Upper lobe of right lung (tissue), 1 donor: ENCODE results near the gene MTAP. TPM values are rescaled to one million over a fixed set of nuclear protein-coding genes. Genes with fewer than 3 reads are reported as not detected.

Experiments
- ATAC-seq: fragments of 200-7000 bp; cut with Tn5 transposase; one replicate; pipeline ENCODE4 v1.9.1; 2020; ENCODE audit warnings: mild to moderate bottlenecking, moderate library complexity
- DNase-seq: peaks from one replicate; pipeline ENCODE4 v3.0.0-alpha.2; 2020
- H3K27ac ChIP-seq: fragments of 200-600 bp; one replicate; pipeline ENCODE4 v1.8.0; 2022
- H3K27me3 ChIP-seq: fragments of 200-600 bp; one replicate; pipeline ENCODE4 v1.8.0; 2022; ENCODE audit warnings: mild to moderate bottlenecking
- H3K36me3 ChIP-seq: fragments of 200-600 bp; one replicate; pipeline ENCODE4 v1.8.0; 2022
- H3K4me1 ChIP-seq: fragments of 200-600 bp; one replicate; pipeline ENCODE4 v1.8.0; 2022
- H3K4me3 ChIP-seq: fragments of 200-600 bp; one replicate; pipeline ENCODE4 v1.8.0; 2022; ENCODE audit warnings: mild to moderate bottlenecking
- H3K9me3 ChIP-seq: fragments of 200-600 bp; one replicate; pipeline ENCODE4 v1.8.0; 2022
- CTCF ChIP-seq: fragments of 200-600 bp; IDR thresholded peaks from one replicate; pipeline ENCODE4 v1.8.0; 2022; ENCODE audit warnings: antibody characterized with exemption
- intact Hi-C: fragments of 100-400 bp; cut with DNase I; formaldehyde crosslinking; loops from one replicate; pipeline ENCODE4 v1.11.0; 2022
- total RNA-seq: library from RNA; stranded (reverse); fragmentation: NEBNext Ultra II Directional; extraction: Animal tissue kit (Norgen Biotek cat#: 25700); gene quantifications from one replicate; pipeline ENCODE4 v1.2.1, GENCODE V29; 2021
- donor health status: DM: no; HTN: yes; CAD: no; lungs with severe emphysema.

MTAP gene
- total RNA-seq, 1 donor from 2014 or later = 40.6 TPM

- intact Hi-C loops = no loop called here
- no peaks in the 10 kb centered on the region for H3K4me1 ChIP-seq
- no peak overlapping the region for H3K4me3 ChIP-seq
- H3K36me3 ChIP-seq = peaks cover 22% of the 10 kb centered on the region
- H3K27ac ChIP-seq = no peak overlapping the region
- DNase-seq (no peak), ATAC-seq (no peak)
- no peaks in the 10 kb centered on the region for H3K27me3 ChIP-seq
- peaks cover 10% of the 10 kb centered on the region for H3K9me3 ChIP-seq
- TF ChIP-seq CTCF = no peak
These were observed 50.3 kb downstream of the MTAP start for GRCh38 chr9:21852754-21853153.

GRCh38 chr9:21853414-21853813 lies 51.0 kb downstream of the MTAP start:
- Histone ChIP-seq H3K9me3 (peaks cover 4% of the 10 kb centered on the region), H3K27ac (no peak overlapping the region), H3K4me1 (no peaks in the 10 kb centered on the region), H3K4me3 (no peak overlapping the region), H3K36me3 (peaks cover 29% of the 10 kb centered on the region), H3K27me3 (no peaks in the 10 kb centered on the region)
- DNase-seq (no peak), ATAC-seq (no peak)
- TF ChIP-seq CTCF = no peak
- intact Hi-C loops = no loop called here

GRCh38 chr9:21854119-21854518 lies 51.7 kb downstream of the MTAP start:
- Histone ChIP-seq H3K9me3 (no peaks in the 10 kb centered on the region), H3K27ac (no peak overlapping the region), H3K4me3 (no peak overlapping the region), H3K36me3 (peaks cover 36% of the 10 kb centered on the region), H3K4me1 (no peaks in the 10 kb centered on the region), H3K27me3 (no peaks in the 10 kb centered on the region)
- ATAC-seq (no peak), DNase-seq (no peak)
- intact Hi-C loops = no loop called here
- no peak for TF ChIP-seq CTCF

GRCh38 chr9:21854594-21854993 lies 52.2 kb downstream of the MTAP start:
- ATAC-seq (peak; percentile 92), DNase-seq (no peak)
- H3K27ac ChIP-seq = no peak overlapping the region

DNA sequence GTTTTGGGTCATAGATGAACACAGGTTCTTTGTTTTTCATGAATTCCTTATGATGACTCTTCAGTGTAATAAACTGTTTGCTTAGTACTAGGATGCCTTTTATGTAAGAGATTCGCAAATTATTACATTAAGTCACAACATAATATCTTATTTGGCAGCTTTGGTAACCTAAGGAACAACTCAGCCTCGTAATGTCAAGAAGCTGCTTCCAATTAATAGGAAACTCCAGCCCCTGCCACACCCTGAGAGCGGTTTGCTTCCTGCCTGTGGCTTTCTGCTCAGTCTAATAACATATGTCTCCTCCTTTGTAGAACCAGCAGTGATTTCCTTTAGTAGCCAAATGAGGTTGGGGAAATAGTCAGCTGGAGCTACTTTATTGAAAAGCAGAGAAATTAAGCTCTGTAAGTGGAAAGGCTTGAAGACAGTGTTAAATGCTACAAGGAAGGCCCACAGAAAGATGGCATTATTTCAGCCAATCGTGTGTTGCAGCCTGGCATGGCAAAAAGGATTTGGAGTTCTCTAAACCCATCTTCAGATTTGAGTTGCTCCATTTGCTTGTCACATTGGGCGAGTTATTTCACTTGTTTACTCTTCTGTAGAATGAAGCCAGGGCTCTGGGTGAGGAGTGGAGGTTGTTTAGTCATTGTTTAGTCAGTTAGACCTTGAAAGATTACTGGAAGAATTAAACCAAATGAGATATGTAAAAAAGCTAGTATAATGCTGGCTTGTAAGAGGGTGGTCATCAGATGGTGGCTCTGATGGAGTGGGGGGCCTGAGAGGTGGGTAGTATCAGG lies 54.1 kb downstream of the MTAP start:
- no peak for TF ChIP-seq CTCF
- no peaks in the 10 kb centered on the region for H3K4me1 ChIP-seq
- intact Hi-C loops = no loop called here
- no peak overlapping the region for H3K27ac ChIP-seq
- H3K36me3 ChIP-seq = peaks cover 59% of the 10 kb centered on the region
- no peak for ATAC-seq
- H3K4me3 ChIP-seq = no peak overlapping the region
- no peak for DNase-seq
- no peaks in the 10 kb centered on the region for H3K27me3 ChIP-seq
- H3K9me3 ChIP-seq = no peaks in the 10 kb centered on the region

More at GRCh38 chr9:21854594-21854993, 52.2 kb downstream of the MTAP start:
- Histone ChIP-seq H3K4me1 (no peaks in the 10 kb centered on the region), H3K27me3 (no peaks in the 10 kb centered on the region), H3K4me3 (no peak overlapping the region), H3K9me3 (no peaks in the 10 kb centered on the region), H3K36me3 (peaks cover 41% of the 10 kb centered on the region)
- TF ChIP-seq CTCF = no peak
- intact Hi-C loops = no loop called here

GRCh38 chr9:21862871-21863270 lies 60.4 kb downstream of the MTAP start:
- DNase-seq (no peak), ATAC-seq (no peak)
- intact Hi-C loops = no loop called here
- Histone ChIP-seq H3K4me1 (no peaks in the 10 kb centered on the region), H3K4me3 (no peak overlapping the region), H3K27ac (no peak overlapping the region), H3K27me3 (no peaks in the 10 kb centered on the region), H3K9me3 (no peaks in the 10 kb centered on the region), H3K36me3 (peaks cover 88% of the 10 kb centered on the region)
- no peak for TF ChIP-seq CTCF
